Vagina (tissue), 2 donors: ENCODE measurements around the gene PLAGL2. TPM values are rescaled to one million over a fixed set of nuclear protein-coding genes. Genes with fewer than 3 reads are reported as not detected.

Experiments used
- DNase-seq, 2 donors: peaks; one replicate each; pipeline ENCODE4 v3.0.0-alpha.2; 2017; ENCODE audit errors: extremely low spot score in 2 of 2
- H3K27ac ChIP-seq: fragments of 200-600 bp; sonication (generic); one replicate; pipeline ENCODE4 v1.5.1; 2019
- H3K27me3 ChIP-seq: fragments of 200-600 bp; sonication (generic); one replicate; pipeline ENCODE4 v1.5.1; 2019
- H3K36me3 ChIP-seq, 2 donors: fragments of 200-600 bp; sonication (generic); one replicate each; pipeline ENCODE4 v1.5.1; 2017 to 2019
- H3K4me1 ChIP-seq: fragments of 200-600 bp; sonication (generic); one replicate; pipeline ENCODE4 v1.5.1; 2019
- H3K4me3 ChIP-seq, 2 donors: fragments of 200-600 bp; sonication (generic); 1 replicate in 1 of 2; 2 replicates in 1 of 2; pipeline ENCODE4 v1.5.1; 2016 to 2019
- H3K9me3 ChIP-seq: fragments of 200-600 bp; sonication (generic); one replicate; pipeline ENCODE4 v1.5.1; 2019
- POLR2A ChIP-seq, 2 donors: fragments of 450-650 bp; IDR thresholded peaks; one replicate each; pipeline ENCODE4 v1.6.1; 2017; ENCODE audit warnings: antibody characterized with exemption in 2 of 2, mild to moderate bottlenecking in 2 of 2, moderate library complexity in 2 of 2
- POLR2AphosphoS5 ChIP-seq, 2 donors: sonication (generic); formaldehyde crosslinking; IDR thresholded peaks; one replicate each; pipeline ENCODE4 v1.9.0; 2017; ENCODE audit warnings: antibody characterized with exemption in 2 of 2, mild to moderate bottlenecking in 2 of 2, low read depth in 1 of 2; ENCODE audit not compliant: insufficient read depth in 1 of 2
- intact Hi-C: fragments of 100-400 bp; cut with DNase I; formaldehyde crosslinking; loops from one replicate; pipeline ENCODE4 v1.15.1; 2023
- total RNA-seq: library from RNA; depleted of rRNA; stranded (reverse); fragments of >200 nt; gene quantifications from one replicate; pipeline ENCODE4 v1.2.3, GENCODE V29; 2016
- TF ChIP-seq, protein P1 (sequence below), 3 experiments: fragments of 450-650 bp in 2 of 3; fragments of 200-600 bp in 1 of 3; sonication (generic) in 1 of 3; IDR thresholded peaks; one replicate each; pipeline ENCODE4 v1.5.1; 2017 to 2019; ENCODE audit warnings: antibody characterized with exemption in 3 of 3, mild to moderate bottlenecking in 2 of 3, moderate library complexity in 2 of 3

The PLAGL2 gene
- total RNA-seq, 1 donor from 2014 or later: 8.3 TPM

DNA sequence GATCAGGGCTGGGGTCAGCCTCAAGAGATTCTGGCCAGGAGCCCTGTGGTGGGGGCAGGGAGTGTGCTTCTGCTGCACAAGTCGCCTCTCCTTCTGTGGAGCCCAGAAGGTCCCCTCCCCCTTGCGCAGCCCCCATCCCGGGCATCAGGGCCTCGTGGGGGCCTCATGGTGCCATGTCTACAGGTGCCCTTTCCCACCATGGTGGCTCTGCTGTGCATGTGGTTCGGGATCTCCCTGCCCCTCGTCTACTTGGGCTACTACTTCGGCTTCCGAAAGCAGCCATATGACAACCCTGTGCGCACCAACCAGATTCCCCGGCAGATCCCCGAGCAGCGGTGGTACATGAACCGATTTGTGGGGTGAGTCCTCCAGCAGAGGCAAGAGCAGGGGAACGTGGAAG lies 49.9 kb downstream of the PLAGL2 start:
- Histone ChIP-seq H3K36me3 (peaks cover 0 to 75% of the 10 kb centered on the region in 2 donors), H3K27ac (no peak overlapping the region), H3K4me1 (peaks cover 12% of the 10 kb centered on the region), H3K27me3 (no peaks in the 10 kb centered on the region), H3K4me3 (no peak overlapping the region), H3K9me3 (no peaks in the 10 kb centered on the region)
- no peak for TF ChIP-seq POLR2A (IDR thresholded peaks at IDR 0.05)
- no peak for TF ChIP-seq POLR2AphosphoS5 (IDR thresholded peaks at IDR 0.05; ENCODE audit: insufficient read depth in 1 of 2, low read depth in 1 of 2)
- TF ChIP-seq, protein P1, sequence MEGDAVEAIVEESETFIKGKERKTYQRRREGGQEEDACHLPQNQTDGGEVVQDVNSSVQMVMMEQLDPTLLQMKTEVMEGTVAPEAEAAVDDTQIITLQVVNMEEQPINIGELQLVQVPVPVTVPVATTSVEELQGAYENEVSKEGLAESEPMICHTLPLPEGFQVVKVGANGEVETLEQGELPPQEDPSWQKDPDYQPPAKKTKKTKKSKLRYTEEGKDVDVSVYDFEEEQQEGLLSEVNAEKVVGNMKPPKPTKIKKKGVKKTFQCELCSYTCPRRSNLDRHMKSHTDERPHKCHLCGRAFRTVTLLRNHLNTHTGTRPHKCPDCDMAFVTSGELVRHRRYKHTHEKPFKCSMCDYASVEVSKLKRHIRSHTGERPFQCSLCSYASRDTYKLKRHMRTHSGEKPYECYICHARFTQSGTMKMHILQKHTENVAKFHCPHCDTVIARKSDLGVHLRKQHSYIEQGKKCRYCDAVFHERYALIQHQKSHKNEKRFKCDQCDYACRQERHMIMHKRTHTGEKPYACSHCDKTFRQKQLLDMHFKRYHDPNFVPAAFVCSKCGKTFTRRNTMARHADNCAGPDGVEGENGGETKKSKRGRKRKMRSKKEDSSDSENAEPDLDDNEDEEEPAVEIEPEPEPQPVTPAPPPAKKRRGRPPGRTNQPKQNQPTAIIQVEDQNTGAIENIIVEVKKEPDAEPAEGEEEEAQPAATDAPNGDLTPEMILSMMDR (IDR thresholded peaks at IDR 0.05): no peak
- no peak for DNase-seq
- intact Hi-C loops: loop anchor here (10.0 kb wide), 1 partner anchor 1037 kb away; no protein-coding TSS in a partner anchor

DNA sequence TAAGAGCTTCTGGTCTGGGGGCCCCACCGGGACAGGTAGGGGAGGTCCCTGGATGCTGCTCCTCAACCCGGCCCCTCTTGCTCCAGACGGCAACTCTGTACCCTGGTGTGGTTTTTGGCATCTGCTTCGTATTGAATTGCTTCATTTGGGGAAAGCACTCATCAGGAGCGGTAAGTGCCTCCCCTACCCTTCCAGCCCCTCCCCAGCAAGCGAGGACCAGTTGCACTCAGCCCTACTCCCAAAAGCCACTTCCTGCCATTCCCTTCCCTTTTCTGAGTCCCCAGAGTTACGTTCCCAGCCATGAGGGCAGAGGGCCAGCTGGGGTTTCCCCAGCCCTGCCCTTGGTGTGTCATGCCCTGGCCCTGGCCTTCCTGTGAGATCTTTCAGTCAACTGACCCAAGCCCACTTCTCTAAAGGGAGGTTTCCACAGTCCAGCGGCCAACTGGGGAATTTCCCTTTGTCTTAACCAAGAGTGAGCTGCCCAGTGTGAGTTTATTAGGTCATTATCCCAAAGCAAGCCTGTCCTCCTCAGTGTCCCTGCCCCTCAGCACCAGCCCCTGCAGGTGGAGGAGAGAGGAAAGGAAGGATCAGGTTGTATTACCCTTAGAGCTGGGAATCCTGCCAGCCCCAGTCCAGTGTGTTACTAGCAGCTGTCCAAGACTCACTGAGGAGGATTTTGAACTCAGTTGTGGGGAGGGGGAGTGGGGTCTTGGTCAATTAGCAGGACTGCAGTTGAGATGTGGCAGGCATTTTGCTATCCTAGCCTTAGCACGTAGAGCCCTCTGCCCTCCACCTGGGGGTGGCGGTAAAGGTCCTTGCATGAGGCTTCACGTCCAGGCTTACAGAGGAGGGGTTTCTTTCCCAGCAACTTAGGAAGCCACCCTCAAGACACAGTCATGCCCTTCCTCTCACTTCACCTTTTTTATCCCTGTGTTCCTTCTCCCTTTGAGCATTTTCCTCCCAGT lies 52.2 kb downstream of the PLAGL2 start:
- H3K27ac ChIP-seq: no peak overlapping the region
- peaks cover 0 to 72% of the 10 kb centered on the region in 2 donors for H3K36me3 ChIP-seq
- no peak overlapping the region for H3K4me3 ChIP-seq
- intact Hi-C loops: loop anchor here (10.0 kb wide), 1 partner anchor 1040 kb away; no protein-coding TSS in a partner anchor
- TF ChIP-seq POLR2AphosphoS5 (IDR thresholded peaks at IDR 0.05; ENCODE audit: insufficient read depth in 1 of 2, low read depth in 1 of 2) (peak in 1 of 2 donors; percentile 52), POLR2A (IDR thresholded peaks at IDR 0.05) (no peak)
- no peaks in the 10 kb centered on the region for H3K9me3 ChIP-seq
- peaks cover 12% of the 10 kb centered on the region for H3K4me1 ChIP-seq
- H3K27me3 ChIP-seq: no peaks in the 10 kb centered on the region
- DNase-seq: peak in 1 of 2 donors; percentile 92

DNA sequence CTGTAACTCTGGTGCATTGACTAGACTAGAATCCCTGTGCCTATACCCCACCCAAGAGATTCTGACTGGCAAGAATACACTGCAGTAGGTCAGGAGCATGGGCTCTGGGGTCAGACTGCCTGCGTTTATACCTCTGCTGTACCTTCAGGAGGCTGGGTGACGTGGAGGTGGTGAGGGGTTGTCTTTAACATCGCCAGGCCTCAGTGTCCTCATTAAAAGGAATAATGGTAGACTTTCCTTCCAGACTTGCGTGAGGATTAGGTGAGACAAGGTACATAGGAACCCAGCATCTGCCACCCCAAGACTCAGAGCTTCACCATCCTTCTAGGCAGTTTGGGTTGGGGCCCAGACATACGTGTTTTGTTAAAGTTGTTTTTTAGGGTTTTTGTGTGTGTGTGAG lies 53.8 kb downstream of the PLAGL2 start:
- H3K27ac ChIP-seq: no peak overlapping the region
- H3K36me3 ChIP-seq: peaks cover 0 to 70% of the 10 kb centered on the region in 2 donors
- H3K4me3 ChIP-seq: no peak overlapping the region
- H3K9me3 ChIP-seq: no peaks in the 10 kb centered on the region
- intact Hi-C loops: loop anchor here (10.0 kb wide), 1 partner anchor 1041 kb away; no protein-coding TSS in a partner anchor
- peaks cover 12% of the 10 kb centered on the region for H3K4me1 ChIP-seq
- DNase-seq: no peak
- TF ChIP-seq POLR2A (IDR thresholded peaks at IDR 0.05) (no peak), POLR2AphosphoS5 (IDR thresholded peaks at IDR 0.05; ENCODE audit: insufficient read depth in 1 of 2, low read depth in 1 of 2) (no peak)
- TF ChIP-seq, protein P1 (IDR thresholded peaks at IDR 0.05): no peak
- H3K27me3 ChIP-seq: no peaks in the 10 kb centered on the region

DNA sequence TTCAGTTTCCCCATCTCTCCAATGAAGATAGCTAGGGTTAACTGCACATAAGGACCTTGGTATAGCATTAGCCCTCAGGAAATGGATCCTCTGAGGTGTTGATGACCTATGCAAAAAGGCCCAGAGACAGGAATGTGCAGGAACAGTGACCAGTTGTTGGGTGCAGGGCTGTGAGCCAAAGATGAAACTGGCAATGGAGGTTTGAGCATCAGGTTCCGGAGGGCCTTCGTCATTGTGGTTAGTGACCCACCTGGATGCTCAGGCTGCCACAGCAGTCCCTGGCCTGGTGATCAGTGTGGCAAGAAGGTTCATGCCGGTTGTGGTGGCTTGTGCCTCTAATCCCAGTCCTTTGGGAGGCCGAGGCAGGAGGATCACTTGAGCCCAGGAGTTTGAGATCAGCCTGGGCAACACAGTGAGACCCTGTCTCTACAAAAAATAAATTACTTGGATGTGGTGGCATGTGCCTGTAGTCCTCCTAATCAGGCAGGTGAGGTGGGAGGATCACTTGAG lies 54.3 kb downstream of the PLAGL2 start:
- H3K36me3 ChIP-seq: peaks cover 0 to 68% of the 10 kb centered on the region in 2 donors
- H3K27ac ChIP-seq: no peak overlapping the region
- TF ChIP-seq, protein P1 (IDR thresholded peaks at IDR 0.05): no peak
- no peak for TF ChIP-seq POLR2A (IDR thresholded peaks at IDR 0.05)
- TF ChIP-seq POLR2AphosphoS5 (IDR thresholded peaks at IDR 0.05; ENCODE audit: insufficient read depth in 1 of 2, low read depth in 1 of 2): no peak
- DNase-seq: no peak
- H3K4me3 ChIP-seq: no peak overlapping the region
- H3K4me1 ChIP-seq: peaks cover 12% of the 10 kb centered on the region
- no peaks in the 10 kb centered on the region for H3K9me3 ChIP-seq
- H3K27me3 ChIP-seq: no peaks in the 10 kb centered on the region
- intact Hi-C loops: loop anchor here (10.0 kb wide), 1 partner anchor 1042 kb away; no protein-coding TSS in a partner anchor

DNA sequence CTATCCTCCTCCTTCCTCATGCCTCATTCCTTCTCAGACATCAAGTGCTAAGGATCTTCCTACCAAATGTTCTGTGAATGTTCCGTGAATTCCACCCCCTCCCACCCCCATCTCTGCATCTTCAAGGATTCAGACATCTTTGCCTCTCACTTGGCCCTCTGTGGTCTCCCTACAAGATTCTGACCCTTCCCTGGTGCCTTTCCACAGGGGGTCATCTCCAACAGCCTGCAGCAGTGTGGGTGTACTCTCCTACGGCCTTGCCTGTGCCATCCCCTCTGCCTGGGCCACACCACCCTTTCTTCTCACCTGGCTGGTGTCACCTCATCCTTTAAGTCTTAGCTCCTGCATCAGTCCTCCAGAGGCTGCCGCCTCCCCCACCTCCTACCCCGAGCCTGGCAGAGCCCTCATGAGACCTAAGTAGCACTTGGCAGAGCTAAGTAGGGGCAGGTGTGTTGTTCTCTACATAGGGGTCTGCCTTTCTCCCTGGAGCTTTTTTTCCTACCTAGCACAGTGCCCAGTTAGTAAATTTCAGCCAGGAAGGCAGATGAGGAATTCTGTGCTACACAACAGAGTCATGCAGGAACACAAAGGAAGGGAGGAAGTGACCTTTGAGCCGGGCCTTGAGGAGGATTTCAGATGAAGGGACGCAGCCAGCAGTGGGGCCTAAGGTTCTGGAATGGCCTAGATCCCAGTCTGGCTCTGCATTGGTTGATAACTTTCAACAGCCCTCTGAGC lies 55.0 kb downstream of the PLAGL2 start:
- no peak for DNase-seq
- intact Hi-C loops: loop anchor here (10.0 kb wide), 1 partner anchor 1042 kb away; no protein-coding TSS in a partner anchor

More for the DNA sequence above, 55.0 kb downstream of the PLAGL2 start:
- Histone ChIP-seq H3K4me1 (peaks cover 12% of the 10 kb centered on the region), H3K27me3 (no peaks in the 10 kb centered on the region), H3K9me3 (no peaks in the 10 kb centered on the region), H3K36me3 (peaks cover 0 to 71% of the 10 kb centered on the region in 2 donors), H3K4me3 (no peak overlapping the region), H3K27ac (no peak overlapping the region)
- TF ChIP-seq POLR2AphosphoS5 (IDR thresholded peaks at IDR 0.05; ENCODE audit: insufficient read depth in 1 of 2, low read depth in 1 of 2) (no peak), POLR2A (IDR thresholded peaks at IDR 0.05) (no peak)
- TF ChIP-seq, protein P1 (IDR thresholded peaks at IDR 0.05): no peak
